ENCODE data around the gene UCK2. TPM values are rescaled to one million over a fixed set of nuclear protein-coding genes. Genes with fewer than 3 reads are reported as not detected.

UCK2 gene
- total RNA-seq, 1 donor from 2014 or later: 8.3 TPM

DNA sequence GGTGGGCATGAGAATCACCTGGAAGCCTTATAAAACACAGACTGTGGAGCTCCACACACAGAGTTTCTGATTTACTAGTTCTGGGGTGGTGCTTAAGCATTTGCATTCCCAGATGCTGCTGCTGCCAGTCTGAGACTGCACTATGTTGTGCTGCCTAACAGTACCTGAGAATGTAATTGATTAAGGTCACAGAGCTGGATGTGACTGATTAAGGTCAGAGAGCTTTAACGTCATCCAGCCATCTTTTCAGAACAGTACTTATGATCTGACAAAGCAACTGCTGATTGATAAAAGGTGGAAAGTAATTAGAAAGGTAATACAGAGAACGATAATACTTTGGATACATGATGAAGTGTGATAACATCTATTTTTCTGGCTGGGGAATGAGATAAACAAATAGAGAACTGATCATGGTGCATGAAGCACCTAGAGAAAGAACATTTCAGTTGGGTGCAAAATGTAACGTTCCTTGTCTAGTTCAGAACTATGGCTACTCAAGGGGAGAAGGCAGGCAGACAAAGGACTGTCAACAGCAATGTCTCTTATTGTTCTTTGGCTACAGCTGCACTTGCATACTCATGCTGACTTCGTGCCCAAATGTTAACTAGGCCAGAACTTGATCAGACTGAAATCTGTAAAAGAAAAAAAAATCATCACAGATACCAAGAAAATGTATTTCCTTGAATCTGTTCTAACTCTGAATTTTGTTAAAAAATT, 3.7 kb upstream of the UCK2 start:
- H3K27ac ChIP-seq: no peak overlapping the region
- no peak overlapping the region for H3K4me3 ChIP-seq

DNA sequence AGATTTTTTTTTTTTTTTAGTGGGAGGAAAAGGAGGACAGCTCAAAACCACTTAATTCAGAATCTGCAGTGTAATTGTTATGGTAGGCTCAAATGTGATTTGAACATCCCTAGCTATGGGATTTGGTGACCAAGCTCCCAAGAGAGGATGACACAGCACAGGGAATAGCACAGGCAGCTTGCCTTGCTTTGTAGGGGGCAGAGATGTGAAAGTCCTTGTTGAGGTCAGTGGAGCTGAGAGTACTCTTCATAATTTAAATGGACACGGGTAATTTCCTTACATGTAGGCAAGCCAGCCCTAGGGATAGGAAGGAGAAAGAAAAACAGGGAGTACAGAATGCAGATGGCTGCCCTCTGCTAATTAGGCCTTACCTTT, 3.2 kb upstream of the UCK2 start:
- ATAC-seq (no peak), DNase-seq (no peak)
- Histone ChIP-seq H3K4me1 (peaks cover 14% of the 10 kb centered on the region), H3K4me3 (no peak overlapping the region), H3K27me3 (ENCODE audit: low read depth) (no peaks in the 10 kb centered on the region), H3K36me3 (no peaks in the 10 kb centered on the region), H3K27ac (no peak overlapping the region), H3K9me3 (no peaks in the 10 kb centered on the region)
- intact Hi-C loops (cut with DNase I): no loop called here
- TF ChIP-seq, protein P1, sequence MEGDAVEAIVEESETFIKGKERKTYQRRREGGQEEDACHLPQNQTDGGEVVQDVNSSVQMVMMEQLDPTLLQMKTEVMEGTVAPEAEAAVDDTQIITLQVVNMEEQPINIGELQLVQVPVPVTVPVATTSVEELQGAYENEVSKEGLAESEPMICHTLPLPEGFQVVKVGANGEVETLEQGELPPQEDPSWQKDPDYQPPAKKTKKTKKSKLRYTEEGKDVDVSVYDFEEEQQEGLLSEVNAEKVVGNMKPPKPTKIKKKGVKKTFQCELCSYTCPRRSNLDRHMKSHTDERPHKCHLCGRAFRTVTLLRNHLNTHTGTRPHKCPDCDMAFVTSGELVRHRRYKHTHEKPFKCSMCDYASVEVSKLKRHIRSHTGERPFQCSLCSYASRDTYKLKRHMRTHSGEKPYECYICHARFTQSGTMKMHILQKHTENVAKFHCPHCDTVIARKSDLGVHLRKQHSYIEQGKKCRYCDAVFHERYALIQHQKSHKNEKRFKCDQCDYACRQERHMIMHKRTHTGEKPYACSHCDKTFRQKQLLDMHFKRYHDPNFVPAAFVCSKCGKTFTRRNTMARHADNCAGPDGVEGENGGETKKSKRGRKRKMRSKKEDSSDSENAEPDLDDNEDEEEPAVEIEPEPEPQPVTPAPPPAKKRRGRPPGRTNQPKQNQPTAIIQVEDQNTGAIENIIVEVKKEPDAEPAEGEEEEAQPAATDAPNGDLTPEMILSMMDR (IDR thresholded peaks at IDR 0.05): no peak

More for the DNA sequence above, 3.7 kb upstream of the UCK2 start:
- H3K27me3 ChIP-seq (ENCODE audit: low read depth): no peaks in the 10 kb centered on the region
- ATAC-seq (no peak), DNase-seq (no peak)
- intact Hi-C loops (cut with DNase I): no loop called here
- no peaks in the 10 kb centered on the region for H3K9me3 ChIP-seq
- TF ChIP-seq, protein P1 (IDR thresholded peaks at IDR 0.05): no peak
- H3K36me3 ChIP-seq: no peaks in the 10 kb centered on the region
- H3K4me1 ChIP-seq: peaks cover 9% of the 10 kb centered on the region

DNA sequence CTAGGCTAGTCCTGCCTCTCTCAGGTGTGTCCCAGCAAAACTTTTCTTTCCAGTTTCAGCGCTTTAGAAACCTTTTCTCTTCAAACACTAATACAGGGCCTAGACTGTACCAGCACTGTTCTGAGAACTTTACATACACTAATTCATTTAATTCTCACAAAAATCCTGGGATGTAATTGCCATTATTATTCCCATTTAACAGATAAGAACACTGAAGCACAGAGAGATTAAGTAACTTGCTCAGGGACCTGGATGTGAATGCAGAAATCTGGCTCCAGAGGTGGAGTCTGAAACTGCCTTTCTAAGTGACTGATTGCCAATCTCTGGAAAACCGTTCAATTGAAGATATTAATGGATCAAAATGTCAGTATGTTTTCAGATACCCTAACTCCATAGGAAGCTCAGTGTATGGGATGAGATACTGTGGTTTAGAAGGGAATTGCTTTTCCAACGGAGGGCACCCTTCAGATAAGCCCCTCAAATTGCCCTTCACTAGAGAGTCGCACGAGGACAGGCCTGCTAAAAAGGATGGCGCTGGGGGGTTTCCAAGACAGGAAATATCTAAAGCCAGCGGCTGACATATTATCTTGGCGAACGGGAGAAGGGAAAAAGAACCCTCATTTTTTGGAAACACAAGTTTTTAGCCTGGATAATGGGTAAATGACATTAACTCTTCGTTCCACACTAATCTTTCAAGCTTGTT, 698 bp upstream of the UCK2 start:
- ATAC-seq: no peak
- peak overlapping the region; percentile 84 for H3K27ac ChIP-seq
- intact Hi-C loops (cut with DNase I): no loop called here
- H3K4me3 ChIP-seq: peak overlapping the region; percentile 86
- H3K4me1 ChIP-seq: peaks cover 19% of the 10 kb centered on the region
- H3K27me3 ChIP-seq (ENCODE audit: low read depth): no peaks in the 10 kb centered on the region
- TF ChIP-seq, protein P1 (IDR thresholded peaks at IDR 0.05): no peak
- H3K36me3 ChIP-seq: no peaks in the 10 kb centered on the region
- no peaks in the 10 kb centered on the region for H3K9me3 ChIP-seq
- DNase-seq: no peak

DNA sequence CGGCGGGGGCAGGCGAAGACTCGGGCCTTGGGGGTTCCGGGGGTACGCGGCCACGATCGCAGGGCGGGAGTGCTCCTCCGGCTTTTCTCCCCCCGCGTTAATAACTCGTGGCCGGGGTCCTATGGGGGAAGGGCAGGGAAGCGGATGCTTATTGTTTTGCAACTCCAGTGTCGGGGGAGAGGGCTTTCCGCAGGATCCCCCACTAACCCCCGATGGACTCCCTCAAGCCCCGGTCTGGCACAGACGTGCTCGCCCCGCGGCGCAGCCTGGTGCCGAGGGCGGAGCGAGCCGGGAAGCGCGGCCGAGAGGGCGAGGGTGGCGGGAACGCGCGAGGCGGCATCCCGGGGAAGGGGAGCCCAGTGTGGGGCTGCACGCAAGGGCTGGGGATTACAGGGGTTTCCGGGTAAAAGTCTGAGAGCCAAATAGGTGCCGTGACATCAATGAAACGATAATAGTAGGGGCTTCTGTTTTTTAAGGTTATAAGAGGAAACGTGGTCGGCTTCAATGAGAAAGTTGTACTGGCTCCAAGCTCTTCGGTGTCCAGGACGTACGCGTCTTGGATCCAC, 772 bp downstream of the UCK2 start:
- intact Hi-C loops (cut with DNase I): no loop called here
- no peaks in the 10 kb centered on the region for H3K36me3 ChIP-seq
- no peaks in the 10 kb centered on the region for H3K9me3 ChIP-seq
- H3K27me3 ChIP-seq (ENCODE audit: low read depth): no peaks in the 10 kb centered on the region
- DNase-seq: peak; percentile 49
- TF ChIP-seq, protein P1 (IDR thresholded peaks at IDR 0.05): no peak
- peak overlapping the region; percentile 86 for H3K4me3 ChIP-seq
- H3K4me1 ChIP-seq: peaks cover 19% of the 10 kb centered on the region
- H3K27ac ChIP-seq: peak overlapping the region; percentile 84
- ATAC-seq: peak; percentile 60 to 64

DNA sequence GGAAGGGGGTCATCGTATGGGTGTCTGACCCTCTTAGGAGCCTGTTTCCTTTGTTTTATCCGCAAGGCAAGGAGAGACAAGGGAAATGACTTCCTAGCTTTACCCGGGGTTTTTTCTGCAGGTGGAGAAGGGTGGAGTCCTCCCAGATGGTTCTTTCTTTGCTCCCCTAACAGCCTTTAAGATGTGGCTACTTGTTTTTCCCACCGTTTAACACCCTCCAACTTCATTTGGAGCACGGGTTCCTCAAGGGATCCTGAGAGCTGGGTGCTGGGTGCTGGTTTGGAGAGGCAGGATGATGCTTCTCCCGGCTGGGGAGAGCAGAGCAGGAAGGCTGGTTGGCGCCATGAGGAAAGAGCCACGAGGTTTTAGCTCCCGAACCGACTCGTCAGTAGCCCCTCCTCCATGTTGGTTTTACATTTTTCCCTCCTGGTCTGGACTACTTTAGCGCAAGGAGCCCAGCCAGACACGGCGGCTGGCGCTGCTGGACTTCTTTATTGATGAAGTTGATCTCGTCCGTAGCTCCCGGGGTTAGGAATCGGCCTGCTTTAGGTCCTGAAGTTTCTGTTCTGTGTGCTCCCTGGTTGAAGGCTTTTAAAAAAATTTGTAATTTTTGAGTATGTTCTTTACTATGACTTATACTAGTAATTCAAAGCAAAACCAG, 1.4 kb downstream of the UCK2 start:
- Histone ChIP-seq H3K4me3 (peak overlapping the region; percentile 86), H3K27me3 (ENCODE audit: low read depth) (no peaks in the 10 kb centered on the region), H3K9me3 (no peaks in the 10 kb centered on the region), H3K27ac (peak overlapping the region; percentile 84), H3K36me3 (no peaks in the 10 kb centered on the region), H3K4me1 (peaks cover 19% of the 10 kb centered on the region)
- ATAC-seq: peak; percentile 19 to 49
- DNase-seq: peak; percentile 52
- TF ChIP-seq, protein P1 (IDR thresholded peaks at IDR 0.05): no peak
- intact Hi-C loops (cut with DNase I): no loop called here
